ENCODE data around the gene S1PR1.

DNA sequence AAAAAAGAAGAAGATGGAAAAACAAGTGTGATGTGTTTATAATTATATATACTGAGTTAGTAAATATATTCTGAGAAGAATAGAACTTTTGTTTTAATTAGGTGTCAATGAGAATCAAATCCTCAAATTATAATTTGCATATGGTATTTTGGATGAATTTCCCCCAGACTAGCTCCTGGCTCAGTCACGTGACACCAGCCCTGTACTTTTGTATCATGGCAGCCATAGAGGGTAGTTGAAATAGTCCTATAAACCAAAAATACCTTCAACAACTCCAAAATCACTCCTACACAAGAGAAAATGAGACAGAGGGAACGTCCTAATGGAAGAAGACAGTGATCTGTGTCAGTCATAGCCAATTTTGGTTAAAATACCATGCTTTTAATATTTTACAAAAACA lies 9.0 kb upstream of the S1PR1 start:
- TF ChIP-seq, protein P1, sequence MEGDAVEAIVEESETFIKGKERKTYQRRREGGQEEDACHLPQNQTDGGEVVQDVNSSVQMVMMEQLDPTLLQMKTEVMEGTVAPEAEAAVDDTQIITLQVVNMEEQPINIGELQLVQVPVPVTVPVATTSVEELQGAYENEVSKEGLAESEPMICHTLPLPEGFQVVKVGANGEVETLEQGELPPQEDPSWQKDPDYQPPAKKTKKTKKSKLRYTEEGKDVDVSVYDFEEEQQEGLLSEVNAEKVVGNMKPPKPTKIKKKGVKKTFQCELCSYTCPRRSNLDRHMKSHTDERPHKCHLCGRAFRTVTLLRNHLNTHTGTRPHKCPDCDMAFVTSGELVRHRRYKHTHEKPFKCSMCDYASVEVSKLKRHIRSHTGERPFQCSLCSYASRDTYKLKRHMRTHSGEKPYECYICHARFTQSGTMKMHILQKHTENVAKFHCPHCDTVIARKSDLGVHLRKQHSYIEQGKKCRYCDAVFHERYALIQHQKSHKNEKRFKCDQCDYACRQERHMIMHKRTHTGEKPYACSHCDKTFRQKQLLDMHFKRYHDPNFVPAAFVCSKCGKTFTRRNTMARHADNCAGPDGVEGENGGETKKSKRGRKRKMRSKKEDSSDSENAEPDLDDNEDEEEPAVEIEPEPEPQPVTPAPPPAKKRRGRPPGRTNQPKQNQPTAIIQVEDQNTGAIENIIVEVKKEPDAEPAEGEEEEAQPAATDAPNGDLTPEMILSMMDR (IDR thresholded peaks at IDR 0.05) = no peak
- no peak for TF ChIP-seq POLR2A (IDR thresholded peaks at IDR 0.05)
